HepG2 (cell line): ENCODE measurements around the gene CDH1. TPM values are rescaled to one million over a fixed set of nuclear protein-coding genes. Genes with fewer than 3 reads are reported as not detected.
A peak's percentile ranks its signal among the peaks of the same experiment; 100 is the strongest.

Experiments used
- ARID3A ChIP-seq: IDR thresholded peaks from 2 replicates; pipeline ENCODE4 v1.6.1; 2012; ENCODE audit warnings: low read depth, low read length, improper control_type of control experiment
- GABPA ChIP-seq, 2 experiments: IDR thresholded peaks; 2 replicates each; pipeline ENCODE4 v1.6.1; 2011 to 2016; ENCODE audit warnings: low read depth in 2 of 2, low read length in 1 of 2, missing biosample characterization in 1 of 2, missing genetic modification characterization in 1 of 2
- HNF1A ChIP-seq, 2 experiments: sonication (generic) in 1 of 2; formaldehyde crosslinking in 1 of 2; IDR thresholded peaks; 2 replicates each; pipeline versions ENCODE4 v1.4.0 to v1.6.1; 2016 to 2020; ENCODE audit warnings: borderline replicate concordance in 1 of 2, low read depth in 1 of 2, mild to moderate bottlenecking in 1 of 2, missing genetic modification reagents in 1 of 2
- HNF4G ChIP-seq, 2 experiments: sonication (generic) in 1 of 2; formaldehyde crosslinking in 1 of 2; IDR thresholded peaks; 2 replicates each; pipeline versions ENCODE4 v1.4.0 to v1.6.1; 2011 to 2020; ENCODE audit warnings: borderline replicate concordance in 2 of 2, low read depth in 2 of 2, mild to moderate bottlenecking in 2 of 2, low read length in 1 of 2, missing genetic modification reagents in 1 of 2, moderate library complexity in 1 of 2
- HNRNPK ChIP-seq: fragments of 200-400 bp; formaldehyde crosslinking; IDR thresholded peaks from 2 replicates; pipeline ENCODE4 v1.6.1; 2018; ENCODE audit warnings: low read length, low read depth, moderate library complexity, mild to moderate bottlenecking; ENCODE audit not compliant: poor library complexity, severe bottlenecking
- ISL2 ChIP-seq: sonication (generic); formaldehyde crosslinking; IDR thresholded peaks from 2 replicates; pipeline ENCODE4 v1.5.0; 2020; ENCODE audit warnings: missing genetic modification reagents
- JUN ChIP-seq: sonication (generic); formaldehyde crosslinking; IDR thresholded peaks from 2 replicates; pipeline ENCODE4 v1.4.0; 2020; ENCODE audit warnings: mild to moderate bottlenecking, missing genetic modification reagents
- KDM3A ChIP-seq: IDR thresholded peaks from 2 replicates; pipeline ENCODE4 v1.6.1; 2018; ENCODE audit warnings: low read depth, missing compliant biosample characterization
- NCOR1 ChIP-seq: fragments of 200-600 bp; sonication (generic); IDR thresholded peaks from 2 replicates; pipeline ENCODE4 v1.7.0; 2017; ENCODE audit warnings: antibody characterized with exemption, low read length, borderline replicate concordance
- NONO ChIP-seq, 2 experiments: fragments of 450-650 bp in 1 of 2; sonication (generic) in 1 of 2; formaldehyde crosslinking in 1 of 2; IDR thresholded peaks in 1 of 2; conservative IDR thresholded peaks in 1 of 2; 2 replicates each; pipeline versions ENCODE4 v1.6.1 to v1.8.0; 2017 to 2022; ENCODE audit warnings: mild to moderate bottlenecking in 1 of 2, missing genetic modification reagents in 1 of 2, moderate library complexity in 1 of 2
- POLR2AphosphoS5 ChIP-seq: IDR thresholded peaks from 2 replicates; pipeline ENCODE4 v1.6.1; 2012; ENCODE audit warnings: low read depth, low read length
- TFDP2 ChIP-seq: sonication (generic); formaldehyde crosslinking; IDR thresholded peaks from 2 replicates; pipeline ENCODE4 v1.4.0; 2020; ENCODE audit warnings: missing genetic modification reagents
- THAP7 ChIP-seq: sonication (generic); formaldehyde crosslinking; IDR thresholded peaks from 2 replicates; pipeline ENCODE4 v1.8.1; 2023; ENCODE audit warnings: mild to moderate bottlenecking, missing genetic modification reagents
- ZBTB43 ChIP-seq: sonication (generic); formaldehyde crosslinking; conservative IDR thresholded peaks from 2 replicates; pipeline ENCODE4 v1.4.0; 2020; ENCODE audit warnings: missing genetic modification reagents
- ZNF143 ChIP-seq: sonication (generic); formaldehyde crosslinking; IDR thresholded peaks from 2 replicates; pipeline ENCODE4 v1.4.0; 2020; ENCODE audit warnings: missing genetic modification reagents
- ZNF20 ChIP-seq: sonication (generic); formaldehyde crosslinking; IDR thresholded peaks from 2 replicates; pipeline ENCODE4 v1.4.0; 2020; ENCODE audit warnings: mild to moderate bottlenecking, moderate library complexity, missing genetic modification reagents
- ZNF367 ChIP-seq: sonication (generic); formaldehyde crosslinking; IDR thresholded peaks from 2 replicates; pipeline ENCODE4 v1.4.0; 2020; ENCODE audit warnings: missing genetic modification reagents, borderline replicate concordance
- ZNF572 ChIP-seq: sonication (generic); formaldehyde crosslinking; IDR thresholded peaks from 2 replicates; pipeline ENCODE4 v1.5.1; 2020; ENCODE audit warnings: mild to moderate bottlenecking, missing genetic modification reagents
- polyA plus RNA-seq, 8 experiments: library from polyadenylated mRNA; depleted of rRNA in 3 of 8; stranded (reverse) in 7 of 8; unstranded in 1 of 8; fragments of >200 nt; fragmentation: Illumina TruSeq in 4 of 8; extraction: Trizol in 4 of 8; gene quantifications; 2 replicates each; pipeline versions ENCODE4 v1.2.1 to v1.2.3, GENCODE V29; 2011 to 2016; ENCODE audit warnings: low read depth in 4 of 8, missing spikeins in 1 of 8, mixed read lengths in 1 of 8; ENCODE audit not compliant: insufficient read depth in 1 of 8
- total RNA-seq, 5 experiments: library from RNA; depleted of rRNA; stranded (reverse); fragments of >200 nt; fragmentation: Illumina TruSeq; extraction: Trizol; gene quantifications; 2 replicates each; pipeline ENCODE4 v1.2.3, GENCODE V29; 2016; ENCODE audit warnings: low read depth in 1 of 5

The CDH1 gene
- total and polyA plus RNA-seq, 2 of the 13 experiments (the other 11 are each of a cell fraction or from before 2014, with no cell fraction given), result 0.95 to 9.8 TPM

GRCh38 chr16:68739964-68740627 is 3.0 kb downstream of the CDH1 start (continued):
- TF ChIP-seq HNF1A (IDR thresholded peaks at IDR 0.05; ENCODE audit: low read depth) (no peak), HNF1A (CRISPR knock-in tag; IDR thresholded peaks at IDR 0.05; ENCODE audit: borderline replicate concordance) (no peak), ISL2 (CRISPR knock-in tag) (peak; percentile 75; the same call in 1 of the 2 replicates), NONO (IDR thresholded peaks at IDR 0.05) (no peak), NONO (CRISPR knock-in tag; conservative IDR thresholded peaks at IDR 0.05) (no peak), ARID3A (peak; percentile 67), POLR2AphosphoS5 (peak; percentile 37; the same call in 1 of the 2 replicates), ZBTB43 (CRISPR knock-in tag) (no peak), GABPA (IDR thresholded peaks at IDR 0.05; ENCODE audit: low read depth, low read length) (no peak), GABPA (CRISPR knock-in tag; IDR thresholded peaks at IDR 0.05; ENCODE audit: low read depth) (0 out of 2 replicates have a peak, but pooled peaks have one; percentile 34), NCOR1 (peak; percentile 81; the same call in 1 of the 2 replicates), THAP7 (no peak), HNF4G (IDR thresholded peaks at IDR 0.05; ENCODE audit: borderline replicate concordance, low read depth, low read length) (peak; percentile 53; the same call in 1 of the 2 replicates), HNF4G (CRISPR knock-in tag; IDR thresholded peaks at IDR 0.05; ENCODE audit: borderline replicate concordance, low read depth) (peak; percentile 41; the same call in 1 of the 2 replicates), ZNF367 (CRISPR knock-in tag) (no peak), HNRNPK (no peak), ZNF143 (CRISPR knock-in tag) (peak; percentile 68), TFDP2 (CRISPR knock-in tag) (peak; percentile 68), ZNF572 (CRISPR knock-in tag) (no peak), ZNF20 (CRISPR knock-in tag) (no peak), KDM3A (CRISPR knock-in tag) (no peak), JUN (CRISPR knock-in tag) (peak; percentile 57; the same call in 1 of the 2 replicates)
